ENCODE measurements around the gene POLR2H.

DNA sequence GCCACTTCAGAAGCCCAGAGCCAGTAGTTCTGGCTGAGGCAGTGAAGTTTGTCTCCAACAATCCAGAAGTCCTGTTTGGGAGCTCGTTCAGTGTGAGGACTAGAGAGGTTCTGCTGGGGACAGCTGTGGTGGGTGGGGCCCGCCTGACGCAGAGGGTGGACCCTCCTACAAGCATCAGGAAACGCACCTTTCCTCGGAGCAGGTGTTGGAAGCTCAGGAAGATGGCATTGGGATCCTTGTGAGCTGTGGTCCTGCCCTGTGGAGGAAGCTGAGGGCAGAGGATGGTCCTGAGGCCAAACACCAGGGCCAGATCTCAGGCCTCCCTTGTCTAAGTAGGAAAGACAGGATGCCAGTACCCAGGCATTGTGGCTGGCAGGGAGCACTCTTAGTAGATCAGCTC is 11.4 kb downstream of the POLR2H start:
- TF ChIP-seq GATA3 (IDR thresholded peaks at IDR 0.05; ENCODE audit: low read depth, low read length) (no peak), GATA2 (IDR thresholded peaks at IDR 0.05; ENCODE audit: low read depth, low read length) (no peak)
